Stimulated activated CD8-positive, alpha-beta memory T cell treated with anti-CD3 and anti-CD28 coated beads, Interleukin-12 subunit alpha, Interleukin-12 subunit beta, amount 100 ng/mL, for 1 hour (primary cell): ENCODE data around the gene ZGPAT.
A peak's percentile ranks its signal among the peaks of the same experiment; 100 is the strongest.
"Not testable (repeated sequence)": the region's sequence is repeated elsewhere in the genome, so short reads cannot be mapped to it uniquely, and the experiment has no call there.

Source experiments
- DNase-seq: peaks from one replicate; pipeline ENCODE4 v3.0.0-alpha.2; 2020; ENCODE audit warnings: low read depth

ZGPAT gene, protein sequence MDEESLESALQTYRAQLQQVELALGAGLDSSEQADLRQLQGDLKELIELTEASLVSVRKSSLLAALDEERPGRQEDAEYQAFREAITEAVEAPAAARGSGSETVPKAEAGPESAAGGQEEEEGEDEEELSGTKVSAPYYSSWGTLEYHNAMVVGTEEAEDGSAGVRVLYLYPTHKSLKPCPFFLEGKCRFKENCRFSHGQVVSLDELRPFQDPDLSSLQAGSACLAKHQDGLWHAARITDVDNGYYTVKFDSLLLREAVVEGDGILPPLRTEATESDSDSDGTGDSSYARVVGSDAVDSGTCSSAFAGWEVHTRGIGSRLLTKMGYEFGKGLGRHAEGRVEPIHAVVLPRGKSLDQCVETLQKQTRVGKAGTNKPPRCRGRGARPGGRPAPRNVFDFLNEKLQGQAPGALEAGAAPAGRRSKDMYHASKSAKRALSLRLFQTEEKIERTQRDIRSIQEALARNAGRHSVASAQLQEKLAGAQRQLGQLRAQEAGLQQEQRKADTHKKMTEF

GRCh38 chr20:63707558-63708300 is at the start of gene ZGPAT, which contains the start of gene ARFRP1:
ZGPAT (plus strand) TSS chr20:63708039; CDS start chr20:63708581, 542 bp downstream.
ARFRP1 (minus strand) TSS chr20:63707976; CDS start chr20:63707091, 885 bp downstream.
- DNase-seq: peak; percentile 77

DNA sequence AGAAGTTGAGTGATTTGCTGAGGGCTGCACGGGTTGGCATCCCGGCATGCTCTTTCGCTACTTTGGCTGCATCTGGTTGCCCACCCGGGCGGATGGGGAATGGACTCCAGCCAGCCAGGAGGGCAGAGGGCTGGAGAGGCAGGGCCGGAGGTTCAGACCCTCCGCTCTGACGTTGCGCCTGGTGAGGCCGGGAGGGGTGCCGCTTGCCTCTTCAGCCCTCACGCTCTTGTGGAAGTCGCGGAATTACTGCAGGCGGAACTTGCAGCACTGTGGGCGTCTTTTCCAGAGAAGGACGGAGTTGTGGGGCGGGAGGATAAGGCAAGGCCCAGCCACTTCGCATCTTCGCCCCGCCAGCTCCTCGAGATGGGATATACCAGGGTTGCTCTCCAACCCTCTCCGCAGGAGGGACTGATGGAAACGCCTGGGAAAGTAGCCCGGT is 49.1 kb upstream of the ZGPAT start:
- DNase-seq: no peak

- no peak for DNase-seq
These were observed 48.5 kb upstream of the ZGPAT start for GRCh38 chr20:63659370-63659769.

DNA sequence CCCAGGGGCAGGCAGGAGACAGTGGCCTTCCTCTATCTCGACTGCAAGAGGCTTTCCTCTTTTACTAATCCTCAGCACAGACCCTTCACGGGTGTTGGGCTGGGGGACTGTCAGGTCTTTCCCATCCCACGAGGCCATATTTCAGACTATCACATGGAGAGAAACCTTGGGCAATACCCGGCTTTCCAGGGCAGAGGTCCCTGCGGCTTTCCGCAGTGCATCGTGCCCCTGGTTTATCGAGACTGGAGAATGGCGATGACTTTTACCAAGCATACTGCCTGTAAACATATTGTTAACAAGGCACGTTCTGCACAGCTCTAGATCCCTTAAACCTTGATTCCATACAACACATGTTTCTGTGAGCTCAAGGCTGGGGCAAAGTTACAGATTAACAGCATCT is 47.7 kb upstream of the ZGPAT start:
- not testable (repeated sequence) for DNase-seq

DNA sequence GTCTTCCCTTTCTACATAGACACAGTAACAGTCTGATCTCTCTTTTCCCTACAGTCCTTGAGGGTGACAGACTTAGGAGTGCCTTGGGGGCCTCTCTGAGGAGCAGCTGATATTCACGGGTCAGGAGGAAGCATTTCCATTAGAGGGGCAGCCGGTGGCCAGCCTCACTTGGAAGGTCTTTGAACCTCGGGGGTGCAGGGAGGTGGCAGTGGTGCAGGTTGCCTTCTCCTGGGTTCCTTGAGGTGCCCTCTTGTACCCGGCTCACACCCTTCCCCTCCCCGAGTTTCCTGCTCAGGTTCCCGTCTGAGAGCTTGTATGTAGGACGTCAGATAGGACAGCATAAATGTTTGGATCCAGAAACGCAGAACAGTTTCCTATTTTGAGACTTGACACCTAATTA is 47.2 kb upstream of the ZGPAT start:
- no peak for DNase-seq

GRCh38 chr20:63661108-63661507 is 46.7 kb upstream of the ZGPAT start:
- DNase-seq: no peak

- DNase-seq: no peak
These were observed 45.7 kb upstream of the ZGPAT start for GRCh38 chr20:63661959-63662812.

DNA sequence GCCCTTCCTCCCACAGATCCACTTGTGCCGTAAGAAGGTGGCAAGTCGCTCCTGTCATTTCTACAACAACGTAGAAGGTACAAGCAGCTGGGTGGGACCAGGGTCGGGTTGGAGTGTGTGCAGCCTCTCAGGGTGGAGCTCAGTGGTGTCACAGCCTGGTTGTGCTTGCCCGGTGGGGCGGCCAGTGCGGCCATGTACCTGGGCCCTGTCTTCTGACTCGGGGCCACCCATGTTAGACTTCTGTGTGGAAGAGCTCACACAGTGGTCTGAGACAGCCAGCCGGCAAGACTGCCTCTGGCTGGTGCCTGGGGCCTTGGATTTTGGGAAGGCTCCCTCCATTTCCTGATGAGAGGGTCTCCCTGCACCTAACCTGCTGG is 45.0 kb upstream of the ZGPAT start:
- DNase-seq: no peak

- DNase-seq: no peak
These were observed 44.3 kb upstream of the ZGPAT start for GRCh38 chr20:63663332-63664066.

- DNase-seq: no peak
These were observed 43.5 kb upstream of the ZGPAT start for GRCh38 chr20:63664143-63664851.

GRCh38 chr20:63664861-63665594 is 42.8 kb upstream of the ZGPAT start:
- no peak for DNase-seq

- no peak for DNase-seq
These were observed 42.1 kb upstream of the ZGPAT start for GRCh38 chr20:63665708-63666107.

DNA sequence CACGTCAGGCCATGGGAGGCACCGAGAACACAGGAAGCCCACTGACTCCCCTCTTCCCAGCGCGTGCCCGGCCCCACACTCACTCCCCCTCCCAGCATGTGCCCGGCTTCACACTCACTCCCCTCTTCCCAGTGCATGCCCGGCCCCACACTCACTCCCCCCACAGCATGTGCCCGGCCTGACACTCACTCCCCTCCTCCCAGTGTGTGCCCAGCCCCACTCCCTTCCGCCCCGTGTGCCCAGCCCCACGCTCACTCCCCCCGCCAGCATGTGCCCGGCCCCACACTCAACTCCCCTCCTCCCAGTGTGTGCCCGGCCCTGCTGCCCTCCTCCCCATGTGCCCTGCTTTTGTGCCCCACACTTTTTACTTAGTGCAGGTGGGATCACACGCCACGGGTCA is 40.0 kb upstream of the ZGPAT start:
- no peak for DNase-seq

DNA sequence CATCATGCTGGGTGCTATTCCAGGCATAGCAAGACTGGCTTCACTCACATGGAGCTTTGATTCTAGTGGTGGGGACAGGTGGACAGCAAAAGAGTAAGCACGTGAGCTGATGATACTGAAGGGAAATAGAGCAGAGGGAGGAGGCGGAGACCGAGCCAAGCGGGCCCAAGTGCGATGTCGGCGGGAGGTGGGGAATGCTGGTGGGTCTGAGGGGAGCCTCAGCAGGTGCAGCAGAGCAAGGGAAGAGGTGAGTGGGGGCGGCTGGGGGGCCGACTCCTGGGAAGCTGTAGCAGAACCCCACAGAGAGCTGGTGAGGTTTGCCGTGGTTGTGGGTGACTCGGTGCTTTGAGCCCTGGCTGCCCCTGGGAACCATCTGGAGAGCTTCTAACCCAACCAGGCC is 39.5 kb upstream of the ZGPAT start:
- DNase-seq: no peak

DNA sequence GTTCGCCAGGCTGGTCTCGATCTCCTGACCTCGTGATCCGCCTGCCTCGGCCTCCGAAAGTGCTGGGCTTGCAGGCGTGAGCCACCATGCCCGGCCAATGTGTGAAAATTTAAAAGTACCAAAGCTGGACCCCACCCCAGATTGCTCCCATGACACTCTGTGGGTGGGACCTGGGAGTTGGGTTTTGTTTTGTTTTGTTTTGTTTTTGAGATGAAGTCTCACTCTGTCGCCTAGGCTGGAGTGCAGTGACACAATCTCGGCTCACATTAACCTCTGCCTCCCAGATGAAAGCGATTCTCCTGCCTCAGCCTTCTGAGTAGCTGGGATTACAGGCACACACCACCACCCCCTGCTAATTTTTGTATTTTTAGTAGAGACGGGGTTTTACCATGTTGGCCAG is 36.1 kb upstream of the ZGPAT start:
- not testable (repeated sequence) for DNase-seq

DNA sequence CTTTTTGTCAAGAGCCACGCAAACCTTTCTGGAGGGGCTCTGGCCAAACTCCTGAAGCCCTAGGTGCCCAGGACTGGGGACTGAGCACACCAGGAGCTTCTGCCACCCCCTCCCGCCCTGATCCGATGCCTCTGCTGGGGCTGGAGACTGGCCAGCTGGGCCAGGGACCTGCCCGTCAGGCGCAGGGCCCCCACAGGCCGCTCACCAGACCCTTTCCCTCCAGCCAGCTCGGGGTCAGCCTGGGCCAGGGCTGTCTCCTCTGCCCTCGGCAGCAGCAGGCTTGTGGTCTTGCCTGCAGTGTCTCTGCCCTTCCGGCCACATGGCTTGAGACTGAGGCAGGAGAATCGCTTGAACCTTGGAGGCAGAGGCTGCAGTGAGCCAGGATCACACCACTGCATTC is 35.2 kb upstream of the ZGPAT start:
- no peak for DNase-seq

- no peak for DNase-seq
These were observed 33.9 kb upstream of the ZGPAT start for GRCh38 chr20:63673951-63674350.

- no peak for DNase-seq
These were observed 32.0 kb upstream of the ZGPAT start for GRCh38 chr20:63675681-63676368.

DNA sequence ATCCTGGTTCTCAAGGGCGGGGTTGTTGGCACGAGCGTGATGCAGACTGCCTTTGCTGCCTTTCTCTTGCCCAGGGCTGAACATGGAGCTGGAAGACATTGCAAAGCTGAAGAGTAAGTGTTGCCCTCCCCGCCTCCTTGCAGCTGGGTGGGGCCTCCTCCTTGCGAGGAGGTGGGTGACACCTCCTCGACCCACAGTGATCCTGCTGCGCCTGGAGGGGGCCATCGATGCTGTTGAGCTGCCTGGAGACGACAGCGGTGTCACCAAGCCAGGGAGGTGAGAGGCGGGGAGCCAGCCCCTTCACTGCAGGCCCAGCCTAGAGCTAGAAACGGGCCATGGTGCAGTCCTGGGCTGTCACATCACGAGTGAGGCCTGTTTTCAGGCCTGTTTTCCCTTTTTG is 29.8 kb upstream of the ZGPAT start:
- DNase-seq: no peak
